ENCODE data around the gene TMED9. TPM values are rescaled to one million over a fixed set of nuclear protein-coding genes. Genes with fewer than 3 reads are reported as not detected.
A peak's percentile ranks its signal among the peaks of the same experiment; 100 is the strongest.

Gene TMED9
- total RNA-seq, 1 donor from 2014 or later, result 216 TPM

DNA sequence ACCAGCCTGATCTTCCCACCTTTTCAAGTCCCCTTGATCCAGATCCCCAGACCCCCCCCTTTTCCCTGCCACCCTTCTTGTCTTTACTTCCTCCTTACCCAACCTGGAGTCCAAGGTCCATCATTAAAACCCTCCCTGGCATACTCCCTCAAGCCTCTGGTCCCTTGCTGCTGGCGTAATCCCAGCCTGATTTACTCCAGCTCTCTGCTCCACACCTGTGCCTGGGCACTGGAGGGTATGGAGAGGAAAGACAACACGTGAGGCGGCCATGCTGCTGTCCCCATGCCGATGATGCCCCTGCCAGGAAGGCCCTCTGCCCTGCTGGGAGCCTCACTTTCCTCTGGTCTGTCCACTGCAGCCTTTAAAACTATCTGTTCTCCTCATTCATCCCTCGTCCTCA lies 13.1 kb downstream of the TMED9 start:
- TF ChIP-seq, protein P1, sequence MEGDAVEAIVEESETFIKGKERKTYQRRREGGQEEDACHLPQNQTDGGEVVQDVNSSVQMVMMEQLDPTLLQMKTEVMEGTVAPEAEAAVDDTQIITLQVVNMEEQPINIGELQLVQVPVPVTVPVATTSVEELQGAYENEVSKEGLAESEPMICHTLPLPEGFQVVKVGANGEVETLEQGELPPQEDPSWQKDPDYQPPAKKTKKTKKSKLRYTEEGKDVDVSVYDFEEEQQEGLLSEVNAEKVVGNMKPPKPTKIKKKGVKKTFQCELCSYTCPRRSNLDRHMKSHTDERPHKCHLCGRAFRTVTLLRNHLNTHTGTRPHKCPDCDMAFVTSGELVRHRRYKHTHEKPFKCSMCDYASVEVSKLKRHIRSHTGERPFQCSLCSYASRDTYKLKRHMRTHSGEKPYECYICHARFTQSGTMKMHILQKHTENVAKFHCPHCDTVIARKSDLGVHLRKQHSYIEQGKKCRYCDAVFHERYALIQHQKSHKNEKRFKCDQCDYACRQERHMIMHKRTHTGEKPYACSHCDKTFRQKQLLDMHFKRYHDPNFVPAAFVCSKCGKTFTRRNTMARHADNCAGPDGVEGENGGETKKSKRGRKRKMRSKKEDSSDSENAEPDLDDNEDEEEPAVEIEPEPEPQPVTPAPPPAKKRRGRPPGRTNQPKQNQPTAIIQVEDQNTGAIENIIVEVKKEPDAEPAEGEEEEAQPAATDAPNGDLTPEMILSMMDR (IDR thresholded peaks at IDR 0.05), result no peak
- Mint-ChIP-seq H3K27me3 (ENCODE audit: unreplicated experiment) (no peaks in the 10 kb centered on the region), H3K4me3 (ENCODE audit: unreplicated experiment) (no peak overlapping the region), H3K4me1 (ENCODE audit: unreplicated experiment) (peaks cover 24% of the 10 kb centered on the region), H3K36me3 (ENCODE audit: unreplicated experiment) (peaks cover 2% of the 10 kb centered on the region), H3K9me3 (ENCODE audit: unreplicated experiment) (no peaks in the 10 kb centered on the region), H3K27ac (ENCODE audit: unreplicated experiment) (peak overlapping the region; percentile 8)
- no peak for DNase-seq (ENCODE audit: extremely low spot score, unreplicated experiment)

DNA sequence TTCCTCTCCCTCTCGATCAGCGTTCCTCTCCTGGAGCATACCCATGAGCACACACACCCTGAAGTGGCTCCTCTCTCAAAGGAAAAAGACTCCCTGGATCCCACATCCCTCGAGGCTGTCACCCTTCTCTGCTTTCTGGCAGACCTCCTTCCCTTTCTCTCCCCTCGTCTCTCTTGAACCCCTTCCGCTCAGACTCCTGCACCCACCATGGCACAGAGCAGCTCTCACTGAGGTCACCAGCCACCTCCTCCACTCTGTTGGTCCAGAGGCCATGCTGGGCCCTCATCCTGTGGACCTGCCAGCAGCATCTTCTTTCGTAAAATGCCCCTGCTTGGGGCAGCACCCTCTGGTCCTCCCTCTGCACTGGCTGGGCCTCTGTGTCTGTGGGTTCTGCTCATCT lies 13.7 kb downstream of the TMED9 start:
- Mint-ChIP-seq H3K27me3 (ENCODE audit: unreplicated experiment) (no peaks in the 10 kb centered on the region), H3K9me3 (ENCODE audit: unreplicated experiment) (no peaks in the 10 kb centered on the region), H3K4me3 (ENCODE audit: unreplicated experiment) (no peak overlapping the region), H3K27ac (ENCODE audit: unreplicated experiment) (no peak overlapping the region), H3K4me1 (ENCODE audit: unreplicated experiment) (peaks cover 21% of the 10 kb centered on the region), H3K36me3 (ENCODE audit: unreplicated experiment) (peaks cover 2% of the 10 kb centered on the region)
- no peak for DNase-seq (ENCODE audit: extremely low spot score, unreplicated experiment)
- TF ChIP-seq, protein P1 (IDR thresholded peaks at IDR 0.05), result no peak

DNA sequence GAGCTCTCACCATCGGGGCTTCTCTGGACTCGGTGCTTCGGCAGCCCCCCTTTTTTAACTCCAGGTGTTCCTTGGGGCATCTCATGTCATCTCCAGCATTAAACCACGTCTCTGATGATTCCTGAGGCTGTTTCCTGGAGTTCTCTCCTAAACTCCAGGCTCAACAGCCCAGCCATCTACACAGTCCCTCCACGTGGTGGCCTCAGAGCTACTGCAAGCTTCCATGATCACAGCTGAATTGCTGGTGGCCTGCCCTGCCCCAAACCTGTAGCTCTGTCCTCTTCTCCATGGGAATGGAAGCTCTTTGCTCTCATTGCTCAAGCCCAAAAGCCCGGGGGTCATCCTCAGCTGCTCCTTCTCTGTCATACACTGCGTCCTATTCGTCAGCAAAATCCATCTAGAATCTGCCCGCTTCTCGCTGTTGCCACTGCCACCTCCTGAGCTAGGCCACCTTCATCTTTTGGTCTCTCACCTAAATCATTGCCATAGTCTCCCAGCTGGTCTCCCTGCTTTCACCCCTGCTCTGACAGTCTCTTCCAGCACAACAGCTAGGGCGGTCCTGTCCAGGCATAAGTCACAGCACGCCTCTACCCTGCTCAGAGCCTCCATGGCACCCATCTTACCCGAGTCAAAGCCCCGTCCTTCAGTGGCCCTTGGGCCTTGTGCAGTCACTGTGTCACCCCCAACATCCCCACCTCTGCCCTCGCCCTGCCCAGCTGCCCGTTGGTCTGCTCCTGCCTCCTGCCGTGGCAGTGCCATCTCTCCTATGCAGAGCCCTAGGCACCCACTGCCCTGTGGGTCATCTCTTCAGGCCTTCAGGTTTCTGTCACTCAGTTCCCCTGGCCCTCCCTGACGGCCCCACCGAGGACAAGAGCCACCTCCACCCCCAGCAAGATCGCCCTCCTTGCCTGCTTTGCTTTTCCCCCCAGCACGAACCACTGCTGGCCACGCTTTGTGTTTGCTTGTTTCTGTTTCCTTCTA lies 14.4 kb downstream of the TMED9 start:
- TF ChIP-seq, protein P1 (IDR thresholded peaks at IDR 0.05), result no peak
- H3K27me3 Mint-ChIP-seq (ENCODE audit: unreplicated experiment), result no peaks in the 10 kb centered on the region
- H3K4me3 Mint-ChIP-seq (ENCODE audit: unreplicated experiment), result no peak overlapping the region
- no peak overlapping the region for H3K27ac Mint-ChIP-seq (ENCODE audit: unreplicated experiment)
- H3K4me1 Mint-ChIP-seq (ENCODE audit: unreplicated experiment), result peaks cover 16% of the 10 kb centered on the region
- DNase-seq (ENCODE audit: extremely low spot score, unreplicated experiment), result no peak
- peaks cover 2% of the 10 kb centered on the region for H3K36me3 Mint-ChIP-seq (ENCODE audit: unreplicated experiment)
- H3K9me3 Mint-ChIP-seq (ENCODE audit: unreplicated experiment), result no peaks in the 10 kb centered on the region

DNA sequence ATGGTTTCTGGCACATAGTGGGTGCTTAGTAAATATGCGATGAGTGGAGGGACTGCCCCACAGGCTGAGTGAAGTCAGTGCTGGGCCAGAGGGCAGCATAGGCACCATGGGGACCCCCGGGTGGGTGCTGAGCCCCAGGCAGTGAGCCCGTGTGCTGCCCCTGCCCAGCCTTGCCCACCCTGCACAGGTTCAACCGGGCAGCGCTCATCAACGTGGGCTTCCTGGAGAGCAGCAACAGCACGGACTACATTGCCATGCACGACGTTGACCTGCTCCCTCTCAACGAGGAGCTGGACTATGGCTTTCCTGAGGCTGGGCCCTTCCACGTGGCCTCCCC lies 15.1 kb downstream of the TMED9 start:
- TF ChIP-seq, protein P1 (IDR thresholded peaks at IDR 0.05), result no peak
- peak overlapping the region; percentile 54 for H3K27ac Mint-ChIP-seq (ENCODE audit: unreplicated experiment)
- no peak for DNase-seq (ENCODE audit: extremely low spot score, unreplicated experiment)
- H3K27me3 Mint-ChIP-seq (ENCODE audit: unreplicated experiment), result no peaks in the 10 kb centered on the region
- H3K36me3 Mint-ChIP-seq (ENCODE audit: unreplicated experiment), result peaks cover 3% of the 10 kb centered on the region
- H3K9me3 Mint-ChIP-seq (ENCODE audit: unreplicated experiment), result no peaks in the 10 kb centered on the region
- no peak overlapping the region for H3K4me3 Mint-ChIP-seq (ENCODE audit: unreplicated experiment)
- H3K4me1 Mint-ChIP-seq (ENCODE audit: unreplicated experiment), result peaks cover 13% of the 10 kb centered on the region

DNA sequence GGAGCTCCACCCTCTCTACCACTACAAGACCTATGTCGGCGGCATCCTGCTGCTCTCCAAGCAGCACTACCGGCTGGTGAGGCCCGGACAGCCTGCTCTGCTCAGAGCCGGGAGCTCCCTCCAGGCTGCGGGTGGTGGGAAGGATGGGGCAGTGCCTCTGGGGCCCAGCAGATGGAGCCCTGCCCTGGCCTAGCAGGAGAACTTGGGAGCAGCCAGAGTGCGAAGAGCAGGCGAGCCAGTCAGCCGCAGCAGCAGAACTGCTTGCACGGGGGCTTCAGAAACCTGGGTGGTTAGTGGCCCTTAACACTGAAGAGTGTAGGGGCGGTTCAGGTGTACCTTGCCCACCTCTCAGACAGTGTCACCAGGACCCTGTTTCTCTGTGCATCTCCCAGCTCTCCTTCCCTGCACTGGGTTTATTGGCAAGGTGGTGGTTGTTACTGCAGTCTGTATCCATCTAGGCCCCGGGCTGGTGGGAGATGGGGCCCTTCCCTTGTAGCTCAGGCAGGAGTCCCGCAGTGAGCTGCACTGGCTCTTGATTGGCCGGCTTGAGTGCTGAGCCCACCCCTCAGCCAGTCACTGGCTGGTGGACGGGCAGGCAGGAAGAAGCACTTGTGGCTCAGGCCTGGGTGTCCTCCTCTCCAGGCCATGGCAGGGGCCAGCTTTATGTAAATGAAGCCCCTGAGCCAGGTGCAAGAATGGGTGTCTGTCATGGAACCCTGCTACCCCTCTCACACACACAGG lies 15.6 kb downstream of the TMED9 start:
- peak overlapping the region; percentile 54 for H3K27ac Mint-ChIP-seq (ENCODE audit: unreplicated experiment)
- TF ChIP-seq, protein P1 (IDR thresholded peaks at IDR 0.05), result peak; percentile 96
- H3K4me1 Mint-ChIP-seq (ENCODE audit: unreplicated experiment), result peaks cover 13% of the 10 kb centered on the region
- peak; percentile 95 for DNase-seq (ENCODE audit: extremely low spot score, unreplicated experiment)
- no peaks in the 10 kb centered on the region for H3K9me3 Mint-ChIP-seq (ENCODE audit: unreplicated experiment)
- H3K27me3 Mint-ChIP-seq (ENCODE audit: unreplicated experiment), result no peaks in the 10 kb centered on the region
- H3K4me3 Mint-ChIP-seq (ENCODE audit: unreplicated experiment), result no peak overlapping the region
- H3K36me3 Mint-ChIP-seq (ENCODE audit: unreplicated experiment), result peaks cover 6% of the 10 kb centered on the region
